Measurements from ENCODE around the gene MBTPS1. TPM values are rescaled to one million over a fixed set of nuclear protein-coding genes. Genes with fewer than 3 reads are reported as not detected.

MBTPS1 gene
- total RNA-seq, 1 donor from 2014 or later: 70.9 TPM

DNA sequence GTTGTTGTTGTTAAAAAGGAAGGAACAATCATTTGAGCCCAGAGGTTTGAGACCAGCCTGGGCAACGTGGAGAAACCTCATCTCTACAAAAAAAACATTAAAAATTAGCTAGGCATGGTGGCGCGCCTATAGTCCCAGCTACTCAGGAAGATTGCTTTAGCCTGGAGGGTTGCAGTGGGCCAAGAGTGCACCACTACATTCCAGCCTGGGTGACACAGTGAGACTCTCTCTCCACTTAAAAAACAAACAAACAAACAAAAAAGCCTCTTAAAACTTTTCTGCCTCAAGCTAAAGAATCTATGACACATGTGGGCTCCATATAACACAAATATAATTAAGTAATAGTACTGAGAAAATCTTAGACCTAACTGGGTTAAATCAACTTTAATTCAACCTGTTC, 12.5 kb downstream of the MBTPS1 start:
- Histone ChIP-seq H3K36me3 (ENCODE audit: control insufficient read depth, insufficient read depth, low read length) (no peaks in the 10 kb centered on the region), H3K4me3 (ENCODE audit: low read depth, low read length) (no peak overlapping the region), H3K27me3 (ENCODE audit: control insufficient read depth, insufficient read depth, low read length) (no peaks in the 10 kb centered on the region)
- TF ChIP-seq, protein P1, sequence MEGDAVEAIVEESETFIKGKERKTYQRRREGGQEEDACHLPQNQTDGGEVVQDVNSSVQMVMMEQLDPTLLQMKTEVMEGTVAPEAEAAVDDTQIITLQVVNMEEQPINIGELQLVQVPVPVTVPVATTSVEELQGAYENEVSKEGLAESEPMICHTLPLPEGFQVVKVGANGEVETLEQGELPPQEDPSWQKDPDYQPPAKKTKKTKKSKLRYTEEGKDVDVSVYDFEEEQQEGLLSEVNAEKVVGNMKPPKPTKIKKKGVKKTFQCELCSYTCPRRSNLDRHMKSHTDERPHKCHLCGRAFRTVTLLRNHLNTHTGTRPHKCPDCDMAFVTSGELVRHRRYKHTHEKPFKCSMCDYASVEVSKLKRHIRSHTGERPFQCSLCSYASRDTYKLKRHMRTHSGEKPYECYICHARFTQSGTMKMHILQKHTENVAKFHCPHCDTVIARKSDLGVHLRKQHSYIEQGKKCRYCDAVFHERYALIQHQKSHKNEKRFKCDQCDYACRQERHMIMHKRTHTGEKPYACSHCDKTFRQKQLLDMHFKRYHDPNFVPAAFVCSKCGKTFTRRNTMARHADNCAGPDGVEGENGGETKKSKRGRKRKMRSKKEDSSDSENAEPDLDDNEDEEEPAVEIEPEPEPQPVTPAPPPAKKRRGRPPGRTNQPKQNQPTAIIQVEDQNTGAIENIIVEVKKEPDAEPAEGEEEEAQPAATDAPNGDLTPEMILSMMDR (IDR thresholded peaks at IDR 0.05; ENCODE audit: insufficient read depth, low read length, poor library complexity, severe bottlenecking): no peak
- no peak for DNase-seq (ENCODE audit: low read depth)

DNA sequence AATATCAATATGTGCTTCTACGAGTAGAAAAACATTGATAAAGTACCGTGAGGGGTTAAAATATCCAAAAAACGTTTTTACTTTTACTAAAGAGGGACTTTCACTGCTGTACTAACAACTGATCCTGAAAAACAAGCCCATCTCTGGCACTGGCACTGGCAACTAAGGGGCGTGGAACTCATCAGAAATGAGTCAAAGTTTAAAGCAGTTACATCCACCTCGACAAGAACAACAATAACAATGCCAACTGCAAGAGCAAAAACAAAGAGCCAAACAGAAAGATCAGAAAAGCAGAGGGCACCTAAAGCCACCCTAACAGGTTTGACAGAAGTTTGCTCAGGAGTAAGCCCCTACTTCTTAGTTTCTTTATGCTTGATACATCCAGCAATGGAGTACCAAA, 13.1 kb downstream of the MBTPS1 start:
- no peak overlapping the region for H3K4me3 ChIP-seq (ENCODE audit: low read depth, low read length)
- DNase-seq (ENCODE audit: low read depth): no peak
- no peaks in the 10 kb centered on the region for H3K36me3 ChIP-seq (ENCODE audit: control insufficient read depth, insufficient read depth, low read length)
- TF ChIP-seq, protein P1 (IDR thresholded peaks at IDR 0.05; ENCODE audit: insufficient read depth, low read length, poor library complexity, severe bottlenecking): no peak
- no peaks in the 10 kb centered on the region for H3K27me3 ChIP-seq (ENCODE audit: control insufficient read depth, insufficient read depth, low read length)

DNA sequence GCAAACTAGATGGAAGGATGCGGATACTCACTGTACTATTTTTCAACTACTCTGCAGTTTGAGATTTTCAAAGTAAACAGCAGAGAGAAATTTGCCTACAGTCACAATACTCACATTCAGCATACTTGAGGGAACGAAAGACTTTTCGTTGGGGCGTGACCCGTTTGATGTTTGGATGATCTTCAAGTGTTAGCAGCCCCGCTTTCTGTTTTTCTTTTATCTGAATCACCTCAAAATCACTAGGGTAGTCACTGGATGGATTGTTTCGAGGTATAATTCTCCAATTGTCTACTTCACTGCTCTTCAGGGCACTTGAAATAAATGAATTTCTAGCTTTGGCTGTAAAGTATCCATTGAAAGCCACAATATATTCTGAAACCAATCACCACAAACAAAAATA, 17.8 kb downstream of the MBTPS1 start:
- TF ChIP-seq, protein P1 (IDR thresholded peaks at IDR 0.05; ENCODE audit: insufficient read depth, low read length, poor library complexity, severe bottlenecking): no peak
- Histone ChIP-seq H3K4me3 (ENCODE audit: low read depth, low read length) (no peak overlapping the region), H3K36me3 (ENCODE audit: control insufficient read depth, insufficient read depth, low read length) (no peaks in the 10 kb centered on the region), H3K27me3 (ENCODE audit: control insufficient read depth, insufficient read depth, low read length) (no peaks in the 10 kb centered on the region)
- DNase-seq (ENCODE audit: low read depth): no peak

DNA sequence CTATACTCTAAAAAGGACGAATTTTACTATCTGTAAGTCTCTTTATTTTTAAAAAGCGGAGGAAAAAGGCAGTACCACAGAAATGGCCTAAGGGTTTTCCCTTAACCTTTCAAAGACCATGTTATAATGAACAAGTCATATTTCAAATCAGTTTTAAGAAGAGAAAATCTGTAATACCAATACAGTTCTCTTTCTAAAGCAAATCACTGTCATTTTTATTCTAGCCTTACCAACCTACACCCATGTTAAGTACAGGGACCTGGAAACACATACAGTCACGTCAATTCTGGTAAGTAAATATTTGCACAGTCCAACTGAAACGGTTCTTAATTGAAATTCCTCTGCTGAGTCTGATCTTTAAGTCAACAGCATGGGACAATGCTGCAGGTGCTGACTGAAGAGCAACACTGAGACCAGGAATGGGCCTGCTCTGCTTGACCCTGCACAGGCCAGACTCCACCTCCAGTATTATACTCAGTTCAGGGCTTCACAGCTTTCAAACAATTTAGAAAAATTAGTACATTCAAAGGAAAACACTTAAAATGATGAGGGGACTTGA, 20.2 kb downstream of the MBTPS1 start:
- DNase-seq (ENCODE audit: low read depth): no peak
- TF ChIP-seq, protein P1 (IDR thresholded peaks at IDR 0.05; ENCODE audit: insufficient read depth, low read length, poor library complexity, severe bottlenecking): no peak
- Histone ChIP-seq H3K4me3 (ENCODE audit: low read depth, low read length) (no peak overlapping the region), H3K27me3 (ENCODE audit: control insufficient read depth, insufficient read depth, low read length) (no peaks in the 10 kb centered on the region), H3K36me3 (ENCODE audit: control insufficient read depth, insufficient read depth, low read length) (no peaks in the 10 kb centered on the region)

DNA sequence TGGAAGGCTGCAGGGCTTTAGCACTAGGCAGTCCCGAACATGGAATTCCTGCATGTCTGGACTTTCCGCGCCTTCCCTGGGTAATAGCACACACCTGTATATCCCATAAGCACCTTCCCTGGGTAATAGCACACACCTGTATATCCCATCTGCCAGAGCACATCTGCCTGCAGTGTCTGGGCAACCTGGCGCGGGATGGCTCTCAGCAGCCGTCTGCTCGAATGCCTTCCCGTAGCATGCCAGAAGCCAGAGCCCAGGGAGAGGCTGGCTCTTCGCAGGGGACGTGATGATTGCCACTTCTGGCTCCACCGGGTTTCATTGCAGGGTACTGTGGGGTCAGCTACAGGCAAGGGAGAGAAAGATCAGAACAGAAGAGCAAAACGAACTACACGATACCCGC, 21.3 kb downstream of the MBTPS1 start:
- Histone ChIP-seq H3K36me3 (ENCODE audit: control insufficient read depth, insufficient read depth, low read length) (no peaks in the 10 kb centered on the region), H3K4me3 (ENCODE audit: low read depth, low read length) (no peak overlapping the region), H3K27me3 (ENCODE audit: control insufficient read depth, insufficient read depth, low read length) (no peaks in the 10 kb centered on the region)
- DNase-seq (ENCODE audit: low read depth): no peak
- TF ChIP-seq, protein P1 (IDR thresholded peaks at IDR 0.05; ENCODE audit: insufficient read depth, low read length, poor library complexity, severe bottlenecking): no peak

DNA sequence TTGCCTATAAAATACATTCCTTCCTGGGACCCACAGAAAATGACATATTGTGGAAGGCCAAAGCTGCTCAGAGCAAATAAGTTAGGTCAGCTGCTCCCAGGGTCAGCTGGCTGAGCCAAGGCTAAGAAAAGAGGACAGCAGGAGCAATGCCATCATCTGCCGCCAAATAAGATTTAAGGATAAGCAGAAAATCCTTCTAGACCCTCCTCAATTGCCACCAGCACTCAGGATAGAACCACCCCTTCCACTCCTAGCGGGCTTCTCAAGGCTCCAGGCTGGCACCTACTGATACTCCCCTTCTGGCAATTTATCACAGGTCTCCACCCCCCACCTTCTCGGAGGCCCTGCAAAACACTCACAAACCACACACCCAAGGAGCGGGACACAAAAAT, 22.9 kb downstream of the MBTPS1 start:
- TF ChIP-seq, protein P1 (IDR thresholded peaks at IDR 0.05; ENCODE audit: insufficient read depth, low read length, poor library complexity, severe bottlenecking): no peak
- no peaks in the 10 kb centered on the region for H3K27me3 ChIP-seq (ENCODE audit: control insufficient read depth, insufficient read depth, low read length)
- peaks cover 2% of the 10 kb centered on the region for H3K36me3 ChIP-seq (ENCODE audit: control insufficient read depth, insufficient read depth, low read length)
- DNase-seq (ENCODE audit: low read depth): no peak
- H3K4me3 ChIP-seq (ENCODE audit: low read depth, low read length): no peak overlapping the region

Measured in kidney epithelial cell (primary cell).